ENCODE measurements around the gene SEC14L2.

SEC14L2 gene

GRCh38 chr22:30396871-30397655 lies at the start of gene SEC14L2:
TSS of gene SEC14L2 (plus strand) at chr22:30397018. CDS start at chr22:30397117, 99 bp downstream.
- peak in 2 of 4 experiments; percentile 9 to 11 for DNase-seq

- DNase-seq, result no peak
These were observed 49.4 kb upstream of the SEC14L2 start for GRCh38 chr22:30347255-30347892.

- no peak for DNase-seq
These were observed 48.4 kb upstream of the SEC14L2 start for GRCh38 chr22:30348404-30348803.

DNA sequence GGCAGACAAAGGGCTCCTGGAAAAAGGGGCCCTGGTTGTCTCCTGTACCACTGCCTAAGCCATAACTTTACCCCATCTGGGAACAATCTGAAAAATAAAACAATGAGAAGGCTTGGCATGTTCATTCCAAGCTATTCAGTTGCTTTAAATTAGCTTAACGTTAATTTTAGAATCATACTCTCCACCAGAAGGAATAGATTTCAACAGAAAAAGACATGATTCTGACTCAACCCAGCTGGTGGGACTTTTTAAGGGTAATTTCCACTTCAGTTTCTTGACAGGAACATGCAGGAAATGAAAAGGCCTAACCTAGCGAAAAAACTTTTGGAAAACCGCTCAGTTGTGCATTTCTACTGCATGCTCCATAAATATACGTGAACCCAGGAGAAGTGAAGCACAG lies 48.0 kb upstream of the SEC14L2 start:
- no peak for DNase-seq

DNA sequence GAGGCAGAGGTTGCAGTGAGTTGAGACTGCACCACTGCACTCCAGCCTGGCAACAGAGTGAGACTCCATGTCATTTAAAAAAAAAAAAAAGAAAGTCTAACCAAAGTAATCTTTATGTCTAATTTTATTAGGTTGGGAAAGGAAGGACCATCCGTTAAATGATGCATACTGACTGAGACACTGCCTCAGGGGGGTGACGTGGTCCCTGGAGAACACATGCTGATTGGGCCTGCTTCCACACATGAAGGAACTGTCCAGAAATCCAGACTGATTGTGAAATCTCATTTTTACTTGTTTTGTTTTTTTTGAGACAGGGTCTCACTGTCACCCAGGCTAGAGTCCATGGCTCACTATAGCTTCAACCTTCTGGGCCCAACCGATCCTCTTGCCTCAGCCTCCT lies 45.6 kb upstream of the SEC14L2 start:
- no peak for DNase-seq

DNA sequence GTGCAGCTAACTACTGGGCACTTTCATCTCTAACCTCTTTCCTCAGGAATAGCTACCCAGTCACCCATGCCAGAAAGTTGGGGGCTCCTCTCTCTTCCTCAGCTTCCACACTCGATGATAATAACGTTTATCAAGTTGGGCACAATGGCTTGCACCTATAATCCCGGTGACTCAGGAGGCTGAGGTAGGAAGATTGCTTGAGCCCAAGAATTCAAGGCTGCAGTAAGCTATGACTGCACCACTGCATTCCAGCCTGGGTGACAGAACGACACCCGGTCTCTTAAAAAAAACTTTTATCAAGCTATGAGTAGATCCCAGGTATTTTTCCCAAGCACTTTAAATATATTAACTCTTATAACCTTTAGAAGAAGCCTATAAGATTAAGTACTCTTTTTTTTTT lies 42.2 kb upstream of the SEC14L2 start:
- no peak for DNase-seq

- peak; percentile 74 to 81 (median 76) for DNase-seq
These were observed 40.2 kb upstream of the SEC14L2 start, which contains the start of the genes CCDC157 and SF3A1 for GRCh38 chr22:30356449-30357235. TSS of gene CCDC157 (plus strand) at chr22:30357007. CDS start at chr22:30366001, 8,994 bp downstream. TSS of gene SF3A1 (minus strand) at chr22:30356894. CDS start at chr22:30356792, 102 bp downstream.

DNA sequence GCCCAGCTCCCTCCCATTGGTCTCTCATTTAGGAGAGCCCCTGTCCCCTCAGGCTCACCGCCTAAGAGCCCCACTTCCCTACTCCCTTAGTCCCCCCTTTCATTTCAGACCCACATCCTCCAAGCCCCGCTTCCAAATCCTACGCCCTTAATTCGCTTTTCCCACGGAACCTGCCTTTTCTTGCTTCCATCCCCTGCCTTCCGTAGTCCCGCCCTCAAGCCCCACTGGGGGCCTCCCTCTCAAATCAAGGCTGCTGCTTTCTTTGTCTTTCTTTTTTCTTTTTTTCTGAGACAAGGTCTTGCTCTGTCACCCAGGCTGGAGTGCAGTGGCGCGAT lies 39.6 kb upstream of the SEC14L2 start:
- peak in 1 of 4 experiments; percentile 38 for DNase-seq

GRCh38 chr22:30357650-30358215 lies 39.1 kb upstream of the SEC14L2 start:
- no peak for DNase-seq

GRCh38 chr22:30358541-30358940 lies 38.3 kb upstream of the SEC14L2 start:
- DNase-seq, result no peak

DNA sequence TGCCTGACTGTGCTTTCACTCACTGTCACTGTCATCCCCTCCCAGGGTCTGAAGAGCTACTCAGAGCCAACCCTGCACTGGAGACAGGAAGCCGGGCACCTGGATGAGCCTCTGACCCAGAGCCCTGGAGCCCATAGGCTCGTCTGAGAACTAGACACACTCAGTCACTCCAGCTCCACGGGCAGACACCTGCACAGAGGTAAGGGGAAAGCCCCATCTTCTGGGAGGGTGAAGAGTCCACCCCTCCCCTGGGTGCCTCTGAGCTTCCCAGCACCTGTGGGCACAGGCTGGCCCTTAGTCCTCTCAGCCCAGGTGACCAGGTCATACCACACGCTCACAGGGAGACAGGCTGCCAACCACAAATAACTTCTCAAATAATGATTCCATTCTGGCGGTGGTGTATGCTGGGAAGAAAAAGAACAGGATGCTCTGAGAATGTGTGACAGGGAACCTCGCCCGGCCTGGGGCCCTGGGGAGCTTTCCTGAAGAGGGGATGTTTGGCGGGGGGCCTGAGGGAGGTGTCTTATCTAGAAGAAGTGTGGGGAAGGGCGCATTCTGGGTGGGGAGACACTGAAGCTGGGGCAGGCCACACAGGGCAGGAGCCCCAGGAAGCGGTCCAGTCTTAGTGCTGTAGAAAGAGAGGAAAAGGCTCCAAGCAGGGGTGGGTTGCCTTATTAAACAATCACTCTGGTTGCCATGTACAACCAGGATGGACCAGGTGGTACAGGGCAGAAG lies 34.7 kb upstream of the SEC14L2 start:
- DNase-seq, result no peak

DNA sequence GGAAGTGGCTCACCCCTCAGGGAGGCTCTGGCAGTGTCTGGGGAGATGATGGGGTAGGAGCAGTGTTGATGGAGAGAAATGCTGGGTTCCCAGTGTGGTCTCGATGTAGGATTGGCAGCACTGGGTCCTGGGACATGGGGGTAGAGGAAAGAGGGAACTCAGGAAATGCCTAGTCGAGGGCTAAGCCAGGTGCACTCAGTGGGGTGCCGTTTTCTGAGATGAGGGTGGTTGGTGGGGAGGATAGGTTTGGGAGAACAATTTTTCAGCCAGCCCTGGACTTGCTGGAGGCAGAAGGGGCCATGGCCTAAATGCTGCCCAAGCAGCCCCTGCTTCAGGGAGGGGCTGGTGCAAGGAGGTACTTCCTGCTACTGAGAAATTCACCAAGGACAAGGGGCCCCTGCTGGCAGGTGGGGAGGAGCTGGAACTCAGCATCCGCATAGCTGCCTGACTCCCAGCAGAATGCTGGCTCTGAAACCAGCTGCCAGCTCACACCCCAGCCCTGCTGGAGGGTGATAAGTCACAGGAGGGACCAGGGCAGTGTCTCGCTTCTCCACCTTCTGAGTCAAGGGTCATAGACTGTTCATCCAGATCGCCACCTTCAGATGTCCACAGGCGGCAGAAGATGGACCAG lies 34.1 kb upstream of the SEC14L2 start:
- no peak for DNase-seq

DNA sequence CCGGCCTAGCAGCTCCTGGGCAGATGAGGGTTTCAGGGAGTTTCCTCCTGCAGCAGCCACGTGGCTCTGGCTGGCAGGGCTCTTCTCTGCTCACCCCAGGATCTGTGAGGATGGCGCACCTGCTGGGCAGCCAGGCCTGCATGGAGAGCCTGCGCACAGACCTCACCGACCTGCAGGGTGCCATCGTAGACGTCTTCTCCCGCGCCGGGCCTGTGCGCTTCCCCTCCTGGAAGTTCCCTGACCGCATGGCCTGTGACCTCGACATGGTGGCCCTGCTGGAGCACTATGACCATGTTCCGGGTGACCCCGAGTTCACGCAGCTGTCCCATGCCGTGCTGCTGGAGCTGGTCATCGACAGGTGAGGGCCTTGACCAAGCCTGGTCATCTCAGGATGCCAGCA lies 30.9 kb upstream of the SEC14L2 start:
- DNase-seq, result no peak

GRCh38 chr22:30368420-30368819 lies 28.4 kb upstream of the SEC14L2 start:
- DNase-seq, result no peak

DNA sequence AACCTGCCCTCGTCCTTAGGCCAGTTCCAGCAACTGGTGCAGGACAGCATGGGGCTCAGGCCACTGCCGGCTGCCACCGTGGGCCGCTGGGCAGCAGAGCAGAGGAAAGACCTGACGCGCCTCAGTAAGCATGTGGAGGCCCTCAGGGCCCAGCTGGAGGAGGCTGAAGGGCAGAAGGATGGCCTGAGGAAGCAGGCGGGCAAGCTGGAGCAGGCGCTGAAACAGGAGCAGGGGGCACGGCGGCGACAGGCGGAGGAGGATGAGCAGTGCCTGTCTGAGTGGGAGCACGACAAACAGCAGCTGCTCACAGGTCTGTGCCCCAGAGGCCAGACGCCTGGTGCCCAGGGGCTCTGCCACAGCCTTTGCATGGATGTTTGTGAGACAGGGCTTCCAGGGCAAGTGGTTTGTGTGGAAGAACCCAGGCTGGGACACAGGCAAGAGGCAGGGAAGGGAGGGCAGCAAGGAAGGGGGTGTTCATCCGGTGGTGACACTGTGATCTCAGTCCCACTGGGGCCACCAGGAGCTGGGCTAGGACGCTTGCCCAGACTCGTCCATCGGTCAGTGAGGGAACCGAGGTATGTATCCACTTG lies 26.1 kb upstream of the SEC14L2 start:
- DNase-seq, result no peak

DNA sequence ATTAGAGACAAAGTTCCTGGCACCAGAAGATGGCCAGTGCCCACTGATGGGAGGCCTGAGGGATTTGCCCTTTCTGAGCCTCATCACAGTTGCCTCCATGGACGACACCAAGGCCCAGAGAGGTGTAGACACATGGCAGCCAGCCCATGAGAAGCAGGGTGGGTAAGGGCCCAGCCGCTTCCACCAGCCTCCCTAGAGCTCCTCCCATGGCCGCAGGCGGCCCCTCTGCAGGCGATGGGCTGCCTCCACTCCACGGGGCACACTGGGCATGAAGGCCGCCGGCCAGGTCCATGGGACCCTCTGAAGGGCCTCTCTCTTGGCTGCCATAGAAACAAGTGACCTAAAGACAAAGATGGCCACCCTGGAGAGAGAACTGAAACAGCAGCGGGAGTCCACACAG lies 25.5 kb upstream of the SEC14L2 start:
- no peak for DNase-seq

DNA sequence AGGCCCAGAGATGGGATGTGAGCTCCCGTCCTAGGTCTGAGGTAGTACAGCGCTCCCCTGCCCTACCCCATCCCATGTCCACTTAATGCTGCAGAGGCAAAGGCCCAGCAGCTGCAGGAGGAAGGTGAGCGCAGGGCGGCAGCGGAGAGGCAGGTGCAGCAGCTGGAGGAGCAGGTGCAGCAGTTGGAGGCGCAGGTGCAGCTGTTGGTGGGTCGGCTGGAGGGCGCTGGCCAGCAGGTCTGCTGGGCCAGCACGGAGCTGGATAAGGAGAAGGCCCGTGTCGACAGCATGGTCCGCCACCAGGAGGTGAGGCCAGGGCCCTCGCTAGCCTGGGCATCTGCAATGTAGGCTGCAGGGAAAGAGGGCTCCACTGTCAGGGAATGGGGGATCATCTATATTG lies 24.8 kb upstream of the SEC14L2 start:
- DNase-seq, result no peak

GRCh38 chr22:30372915-30373314 lies 23.9 kb upstream of the SEC14L2 start:
- DNase-seq, result no peak

DNA sequence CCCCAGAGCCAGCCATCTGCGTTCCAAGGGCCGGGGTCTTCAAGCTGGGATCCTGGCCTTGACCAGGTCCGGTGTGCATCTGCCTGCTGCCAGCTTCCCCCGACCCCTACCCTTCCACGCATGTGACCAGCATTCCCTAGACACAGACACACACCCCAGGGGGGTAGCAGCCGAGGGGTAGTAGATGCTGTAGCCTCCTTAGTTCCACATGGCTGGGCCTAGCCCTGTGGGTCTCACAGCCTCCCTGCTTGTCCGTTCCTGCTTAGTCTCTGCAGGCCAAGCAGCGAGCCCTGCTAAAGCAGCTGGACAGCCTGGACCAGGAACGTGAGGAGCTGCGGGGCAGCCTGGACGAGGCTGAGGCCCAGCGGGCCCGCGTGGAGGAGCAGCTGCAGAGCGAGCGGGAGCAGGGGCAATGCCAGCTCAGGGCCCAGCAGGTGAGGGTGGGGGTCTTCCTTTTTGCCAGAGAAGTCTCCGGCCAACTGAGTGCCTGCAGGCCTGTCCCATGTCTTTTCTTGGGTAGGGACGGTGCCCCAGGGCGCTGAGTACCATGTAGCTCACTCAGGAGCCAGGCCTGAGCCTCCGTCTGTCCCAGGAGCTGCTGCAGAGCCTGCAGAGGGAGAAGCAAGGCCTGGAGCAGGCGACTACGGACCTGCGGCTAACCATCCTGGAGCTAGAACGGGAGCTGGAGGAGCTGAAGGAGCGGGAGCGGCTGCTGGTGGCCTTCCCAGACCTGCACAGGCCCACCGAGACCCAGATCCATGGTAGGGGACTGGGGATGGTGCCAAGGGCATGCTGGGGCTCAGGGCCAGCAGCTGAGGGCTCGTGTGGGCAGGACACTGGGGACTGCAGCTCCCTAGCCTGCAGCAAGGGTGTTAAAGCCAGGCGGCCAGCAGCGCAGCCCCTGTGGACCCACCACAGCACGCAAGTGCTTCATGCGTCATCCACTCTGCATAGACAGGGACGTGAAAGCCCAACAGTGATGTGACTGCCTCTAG lies 23.2 kb upstream of the SEC14L2 start:
- no peak for DNase-seq

DNA sequence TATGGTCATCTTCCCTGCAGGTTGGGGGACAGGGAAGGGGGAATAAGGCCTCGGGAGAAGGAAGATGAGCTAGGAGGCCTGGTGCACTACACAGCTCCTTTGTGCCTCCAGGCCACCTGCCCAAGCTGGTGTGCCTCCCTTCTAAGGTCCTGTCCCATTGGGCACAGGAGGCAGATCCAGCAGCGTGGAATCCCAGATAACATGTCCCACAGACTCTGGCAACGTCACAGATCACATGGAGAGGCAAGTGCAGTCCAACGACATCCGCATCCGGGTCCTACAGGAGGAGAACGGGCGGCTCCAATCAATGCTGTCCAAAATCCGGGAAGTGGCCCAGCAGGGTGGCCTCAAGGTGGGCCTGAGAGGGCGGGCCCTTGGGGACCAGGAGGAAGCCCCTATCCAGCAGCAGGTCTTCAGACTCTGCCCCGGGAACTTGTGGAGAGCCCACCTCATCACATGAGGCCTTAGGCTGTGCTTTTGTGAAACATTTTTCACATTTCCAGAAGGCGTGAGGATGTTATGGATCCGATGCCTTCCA lies 21.4 kb upstream of the SEC14L2 start:
- no peak for DNase-seq

All from activated CD4-positive, CD25-positive, alpha-beta regulatory T cell (primary cell).